GM23248 (cell line): ENCODE results near the gene SNRNP35.

Experiments
- EZH2 ChIP-seq: fragments of 200-600 bp; sonication (generic); IDR thresholded peaks from 2 replicates; pipeline ENCODE4 v1.6.1; 2018; ENCODE audit warnings: antibody characterized with exemption, mild to moderate bottlenecking; ENCODE audit not compliant: insufficient read depth, poor library complexity, severe bottlenecking
- EZH2phosphoT487 ChIP-seq: fragments of 200-600 bp; sonication (generic); IDR thresholded peaks from 2 replicates; pipeline ENCODE4 v1.6.1; 2018; ENCODE audit warnings: antibody characterized with exemption, moderate library complexity, mild to moderate bottlenecking, low read depth; ENCODE audit not compliant: insufficient read depth

DNA sequence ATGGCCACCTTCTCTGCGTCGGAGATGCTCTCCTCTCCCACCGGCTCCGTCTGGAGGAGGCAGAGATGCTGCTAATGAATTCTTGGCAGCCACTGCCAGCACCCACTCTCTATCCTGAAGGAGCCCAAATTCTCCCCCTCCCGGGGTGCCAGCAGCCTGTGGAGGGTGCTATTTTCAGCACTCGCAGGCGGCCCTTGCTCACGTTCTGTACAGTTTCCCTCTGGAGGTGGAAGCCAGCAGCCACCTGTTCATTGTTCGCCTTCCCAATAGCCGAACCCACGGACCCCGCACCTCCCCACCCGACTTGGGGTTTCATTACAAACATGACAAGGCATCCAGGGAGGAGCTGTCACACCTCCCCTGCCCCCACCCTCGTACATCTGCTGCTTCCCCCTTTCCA, 27.8 kb downstream of the SNRNP35 start:
- TF ChIP-seq EZH2 (no peak), EZH2phosphoT487 (no peak)
